ENCODE data around the gene MAGOH. TPM values are rescaled to one million over a fixed set of nuclear protein-coding genes. Genes with fewer than 3 reads are reported as not detected.
"Not testable (repeated sequence)": the region's sequence is repeated elsewhere in the genome, so short reads cannot be mapped to it uniquely, and the experiment has no call there.

The MAGOH gene
- 37.8 and 38.1 TPM in 2 replicates for total RNA-seq

GRCh38 chr1:53238197-53239155 lies at the start of gene MAGOH:
TSS of gene MAGOH (minus strand) at chr1:53238518. CDS start at chr1:53238448, 70 bp downstream.
- DNase-seq (ENCODE audit: low read depth in 2 of 2), result peak; percentile 82 to 95

- DNase-seq (ENCODE audit: low read depth in 2 of 2), result no peak
Observed at GRCh38 chr1:53286955-53287354, 48.6 kb upstream of the MAGOH start.

GRCh38 chr1:53285969-53286760 lies 47.8 kb upstream of the MAGOH start:
- no peak for DNase-seq (ENCODE audit: low read depth in 2 of 2)

GRCh38 chr1:53285546-53285945 lies 47.2 kb upstream of the MAGOH start:
- DNase-seq (ENCODE audit: low read depth in 2 of 2), result no peak

- DNase-seq (ENCODE audit: low read depth in 2 of 2), result no peak
Observed at GRCh38 chr1:53284224-53285020, 46.1 kb upstream of the MAGOH start.

GRCh38 chr1:53283156-53283555 lies 44.8 kb upstream of the MAGOH start:
- DNase-seq (ENCODE audit: low read depth in 2 of 2), result not testable (repeated sequence)

GRCh38 chr1:53281133-53281532 lies 42.8 kb upstream of the MAGOH start:
- no peak for DNase-seq (ENCODE audit: low read depth in 2 of 2)

GRCh38 chr1:53280496-53280895 lies 42.2 kb upstream of the MAGOH start:
- no peak for DNase-seq (ENCODE audit: low read depth in 2 of 2)

- no peak for DNase-seq (ENCODE audit: low read depth in 2 of 2)
Observed at GRCh38 chr1:53279296-53280200, 41.2 kb upstream of the MAGOH start.

- DNase-seq (ENCODE audit: low read depth in 2 of 2), result peak in 1 of 2 donors; percentile 29
Observed at GRCh38 chr1:53278298-53278725, 40.0 kb upstream of the MAGOH start.

- DNase-seq (ENCODE audit: low read depth in 2 of 2), result no peak
Observed at GRCh38 chr1:53277326-53277725, 39.0 kb upstream of the MAGOH start.

- DNase-seq (ENCODE audit: low read depth in 2 of 2), result no peak
Observed at GRCh38 chr1:53276902-53277281, 38.6 kb upstream of the MAGOH start.

- DNase-seq (ENCODE audit: low read depth in 2 of 2), result no peak
Observed at GRCh38 chr1:53276153-53276901, 38.0 kb upstream of the MAGOH start.

GRCh38 chr1:53275566-53275965 lies 37.2 kb upstream of the MAGOH start:
- no peak for DNase-seq (ENCODE audit: low read depth in 2 of 2)

- no peak for DNase-seq (ENCODE audit: low read depth in 2 of 2)
Observed at GRCh38 chr1:53274541-53275185, 36.3 kb upstream of the MAGOH start.

- no peak for DNase-seq (ENCODE audit: low read depth in 2 of 2)
Observed at GRCh38 chr1:53274026-53274425, 35.7 kb upstream of the MAGOH start.

- DNase-seq (ENCODE audit: low read depth in 2 of 2), result no peak
Observed at GRCh38 chr1:53273526-53273925, 35.2 kb upstream of the MAGOH start.

GRCh38 chr1:53272349-53272748 lies 34.0 kb upstream of the MAGOH start:
- no peak for DNase-seq (ENCODE audit: low read depth in 2 of 2)

GRCh38 chr1:53271446-53272090 lies 33.2 kb upstream of the MAGOH start:
- no peak for DNase-seq (ENCODE audit: low read depth in 2 of 2)

Measured in dermis microvascular lymphatic vessel endothelial cell (primary cell).